HCT116 (cell line): ENCODE measurements around the gene ZNRF2. TPM values are rescaled to one million over a fixed set of nuclear protein-coding genes. Genes with fewer than 3 reads are reported as not detected.

Experiments
- ATAC-seq: fragments of 200-7000 bp; cut with Tn5 transposase; 2 replicates; pipeline ENCODE4 v1.9.1; 2020; ENCODE audit warnings: mild to moderate bottlenecking, moderate library complexity
- BruUV-seq: library from RNA; stranded (reverse); fragments of 400-500 nt; replicated peaks from 2 replicates; lab custom pipeline; 2021; lab: Mats Ljungman, UMichigan
- CTCF ChIA-PET: fragments of 300-600 bp; sonication (Branson Sonifier 250); formaldehyde crosslinking; loops from one replicate; lab custom pipeline; 2021; ENCODE audit warnings: antibody characterized with exemption; lab: Charles Lee
- POLR2A ChIA-PET: fragments of 300-600, 350-600 bp; sonication (Branson Sonifier 250); formaldehyde crosslinking; loops from one replicate; lab custom pipeline; 2021; ENCODE audit warnings: antibody characterized with exemption; lab: Charles Lee
- RAD21 ChIA-PET, 2 experiments: fragments of 300-600 bp; sonication (Branson Sonifier 250); formaldehyde crosslinking; loops; one replicate each; lab custom pipeline; 2023; ENCODE audit warnings: low total read pairs in 2 of 2; ENCODE audit not compliant: uncharacterized antibody in 2 of 2, unreplicated experiment in 2 of 2, low non-redundant PET in 1 of 2; lab: Charles Lee
- DNase-seq: peaks from one replicate; pipeline ENCODE4 v3.0.0-alpha.2; 2010; ENCODE audit warnings: low read depth, low spot score
- H2AFZ ChIP-seq: fragments of 200-600 bp; shearing (Covaris generic), sonication (generic); 2 replicates; pipeline ENCODE4 v1.6.1; 2017; ENCODE audit warnings: low read depth, mixed run types, mixed read lengths, antibody characterized with exemption, low read length; ENCODE audit not compliant: poor library complexity, severe bottlenecking
- H3K27ac ChIP-seq: 2 replicates; pipeline ENCODE4 v1.5.1; 2012; ENCODE audit warnings: low read depth, low read length
- H3K27me3 ChIP-seq: fragments of 200-600 bp; sonication (generic); 2 replicates; pipeline ENCODE4 v1.6.1; 2016; ENCODE audit warnings: mixed run types, low read length, mixed read lengths; ENCODE audit not compliant: insufficient read depth
- H3K36me3 ChIP-seq, 2 experiments: fragments of 200-500 bp in 1 of 2; fragments of 200-600 bp in 1 of 2; sonication (Bioruptor generic) in 1 of 2; sonication (generic) in 1 of 2; 2 replicates each; pipeline versions ENCODE4 v1.5.1 to v1.6.1; 2014 to 2016; ENCODE audit warnings: low read length in 2 of 2, inconsistent platforms in 1 of 2, mixed read lengths in 1 of 2, mixed run types in 1 of 2; ENCODE audit not compliant: insufficient read depth in 2 of 2, control insufficient read depth in 1 of 2
- H3K4me1 ChIP-seq, 2 experiments: fragments of 200-600 bp in 1 of 2; sonication (generic) in 1 of 2; 2 replicates each; pipeline versions ENCODE4 v1.5.1 to v1.6.1; 2012 to 2017; ENCODE audit warnings: low read length in 2 of 2, inconsistent platforms in 1 of 2, mild to moderate bottlenecking in 1 of 2, mixed read lengths in 1 of 2, mixed run types in 1 of 2, moderate library complexity in 1 of 2; ENCODE audit not compliant: insufficient read depth in 2 of 2, control insufficient read depth in 1 of 2
- H3K4me2 ChIP-seq: fragments of 200-600 bp; sonication (generic); 2 replicates; pipeline ENCODE4 v1.6.1; 2017; ENCODE audit warnings: mixed run types, low read length, mixed read lengths
- H3K4me3 ChIP-seq, 2 experiments: fragments of 200-600 bp in 1 of 2; sonication (generic) in 1 of 2; replicated peaks in 1 of 2; 2 replicates each; pipeline ENCODE4 v1.5.1; 2011 to 2016; ENCODE audit warnings: low read length in 2 of 2, control low read depth in 1 of 2, low read depth in 1 of 2, mild to moderate bottlenecking in 1 of 2, mixed read lengths in 1 of 2, mixed run types in 1 of 2
- H3K79me2 ChIP-seq: fragments of 200-600 bp; sonication (generic); 2 replicates; pipeline ENCODE4 v1.6.1; 2017; ENCODE audit warnings: mild to moderate bottlenecking, mixed run types, low read length, moderate library complexity, mixed read lengths; ENCODE audit not compliant: insufficient read depth
- H3K9ac ChIP-seq: fragments of 200-600 bp; sonication (generic); 2 replicates; pipeline ENCODE4 v1.6.1; 2016; ENCODE audit warnings: low read length, mixed read lengths
- H3K9me2 ChIP-seq: fragments of 200-600 bp; sonication (generic), shearing (Covaris generic); 2 replicates; pipeline ENCODE4 v1.6.1; 2017; ENCODE audit warnings: mixed run types, mild to moderate bottlenecking, moderate library complexity; ENCODE audit not compliant: insufficient read depth
- H3K9me3 ChIP-seq, 2 experiments: fragments of 200-500 bp in 1 of 2; fragments of 200-600 bp in 1 of 2; sonication (Bioruptor generic) in 1 of 2; sonication (generic) in 1 of 2; 2 replicates each; pipeline ENCODE4 v1.6.1; 2014 to 2017; ENCODE audit warnings: low read length in 2 of 2, mixed read lengths in 2 of 2, inconsistent platforms in 1 of 2, low read depth in 1 of 2, mild to moderate bottlenecking in 1 of 2, mixed run types in 1 of 2, moderate library complexity in 1 of 2; ENCODE audit not compliant: control insufficient read depth in 1 of 2, insufficient read depth in 1 of 2
- H4K20me1 ChIP-seq: fragments of 200-600 bp; sonication (generic), shearing (Covaris generic); 2 replicates; pipeline ENCODE4 v1.6.1; 2017; ENCODE audit warnings: mixed run types, mild to moderate bottlenecking, moderate library complexity; ENCODE audit not compliant: insufficient read depth
- EZH2 ChIP-seq: fragments of 200-600 bp; sonication (generic); IDR thresholded peaks from 2 replicates; pipeline ENCODE4 v1.6.1; 2017; ENCODE audit warnings: antibody characterized with exemption, mixed run types
- FOSL1 ChIP-seq: IDR thresholded peaks from 2 replicates; pipeline ENCODE4 v1.6.1; 2012; ENCODE audit warnings: low read depth
- SIN3A ChIP-seq: IDR thresholded peaks from 2 replicates; pipeline ENCODE4 v1.6.1; 2012; ENCODE audit warnings: low read depth
- SRF ChIP-seq: IDR thresholded peaks from 2 replicates; pipeline ENCODE4 v1.6.1; 2012; ENCODE audit warnings: low read depth
- TCF7L2 ChIP-seq: IDR thresholded peaks from 2 replicates; pipeline ENCODE4 v1.7.0; 2011; ENCODE audit warnings: borderline replicate concordance, inconsistent platforms; ENCODE audit not compliant: insufficient read depth, insufficient read length; ENCODE audit errors: extremely low read depth
- ZNF274 ChIP-seq: fragments of 200-500 bp; sonication (Bioruptor generic); IDR thresholded peaks from 2 replicates; pipeline ENCODE4 v1.6.1; 2014; ENCODE audit warnings: mild to moderate bottlenecking, low read depth, low read length, inconsistent platforms
- intact Hi-C: fragments of 100-400 bp; cut with micrococcal nuclease; formaldehyde crosslinking; loops from 2 replicates; pipeline ENCODE4 v1.10.0; 2022
- total RNA-seq: library from RNA; stranded (reverse); gene quantifications from one replicate; pipeline ENCODE4 v1.2.1, GENCODE V29; 2021; ENCODE audit not compliant: unreplicated experiment
- TF ChIP-seq, protein P1 (sequence below), 3 experiments: fragments of 200-600 bp in 1 of 3; sonication (generic) in 1 of 3; IDR thresholded peaks in 2 of 3; conservative IDR thresholded peaks in 1 of 3; 2 replicates each; pipeline ENCODE4 v1.5.1; 2012 to 2017; ENCODE audit warnings: low read depth in 2 of 3, low read length in 2 of 3, antibody characterized with exemption in 1 of 3, borderline replicate concordance in 1 of 3, control low read depth in 1 of 3, mild to moderate bottlenecking in 1 of 3, mixed read lengths in 1 of 3, mixed run types in 1 of 3, moderate library complexity in 1 of 3; ENCODE audit not compliant: insufficient read depth in 1 of 3
- TF ChIP-seq, protein P2 (sequence below): IDR thresholded peaks from 2 replicates; pipeline ENCODE4 v1.6.1; 2012; ENCODE audit warnings: low read depth

The ZNRF2 gene
- total RNA-seq, 1 experiment from 2014 or later: 10.2 TPM

DNA sequence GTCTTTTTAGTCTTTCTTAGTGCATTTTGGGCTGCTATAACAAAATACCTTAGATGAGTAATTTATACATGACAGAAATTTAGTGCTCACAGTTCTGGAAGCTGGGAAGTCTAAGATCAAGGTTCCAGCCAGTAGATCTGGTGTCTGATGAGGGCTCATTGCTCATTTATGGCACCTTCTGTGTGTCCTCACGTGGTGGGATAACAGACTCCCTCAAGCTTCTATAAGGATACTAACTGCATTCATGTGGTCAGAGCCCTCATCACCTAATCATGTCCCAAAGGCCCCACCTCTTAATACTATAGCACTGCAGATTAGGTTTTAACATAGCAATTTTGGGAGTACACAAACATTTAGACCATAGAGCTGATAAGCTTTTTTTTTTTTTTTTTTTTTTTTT lies 80.4 kb downstream of the ZNRF2 start:
- BruUV-seq: no TSS peak

More for the DNA sequence above, 80.4 kb downstream of the ZNRF2 start:
- Histone ChIP-seq H2AFZ (no peak overlapping the region), H3K9ac (no peak overlapping the region), H3K9me2 (no peaks in the 10 kb centered on the region), H3K4me1 (no peaks in the 10 kb centered on the region), H3K79me2 (no peaks in the 10 kb centered on the region), H3K4me2 (no peak overlapping the region), H3K36me3 (no peaks in the 10 kb centered on the region), H3K4me3 (no peak overlapping the region), H3K9me3 (no peaks in the 10 kb centered on the region), H3K27ac (no peak overlapping the region)
- ATAC-seq: no peak
- POLR2A ChIA-PET: no interaction called here
- CTCF ChIA-PET: interaction anchor here (1.2 kb wide), 1 partner anchor 12 kb away, joined by 3 read pairs; no protein-coding TSS in a partner anchor
- TF ChIP-seq EZH2: no peak
- TF ChIP-seq, protein P1, sequence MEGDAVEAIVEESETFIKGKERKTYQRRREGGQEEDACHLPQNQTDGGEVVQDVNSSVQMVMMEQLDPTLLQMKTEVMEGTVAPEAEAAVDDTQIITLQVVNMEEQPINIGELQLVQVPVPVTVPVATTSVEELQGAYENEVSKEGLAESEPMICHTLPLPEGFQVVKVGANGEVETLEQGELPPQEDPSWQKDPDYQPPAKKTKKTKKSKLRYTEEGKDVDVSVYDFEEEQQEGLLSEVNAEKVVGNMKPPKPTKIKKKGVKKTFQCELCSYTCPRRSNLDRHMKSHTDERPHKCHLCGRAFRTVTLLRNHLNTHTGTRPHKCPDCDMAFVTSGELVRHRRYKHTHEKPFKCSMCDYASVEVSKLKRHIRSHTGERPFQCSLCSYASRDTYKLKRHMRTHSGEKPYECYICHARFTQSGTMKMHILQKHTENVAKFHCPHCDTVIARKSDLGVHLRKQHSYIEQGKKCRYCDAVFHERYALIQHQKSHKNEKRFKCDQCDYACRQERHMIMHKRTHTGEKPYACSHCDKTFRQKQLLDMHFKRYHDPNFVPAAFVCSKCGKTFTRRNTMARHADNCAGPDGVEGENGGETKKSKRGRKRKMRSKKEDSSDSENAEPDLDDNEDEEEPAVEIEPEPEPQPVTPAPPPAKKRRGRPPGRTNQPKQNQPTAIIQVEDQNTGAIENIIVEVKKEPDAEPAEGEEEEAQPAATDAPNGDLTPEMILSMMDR (IDR thresholded peaks at IDR 0.05 in 2 of 3, conservative IDR thresholded peaks at IDR 0.05 in 1 of 3; ENCODE audit: borderline replicate concordance in 1 of 3, insufficient read depth in 1 of 3, low read depth in 2 of 3, low read length in 2 of 3): no peak
- no peak for TF ChIP-seq SRF
- TF ChIP-seq FOSL1: no peak
- no peak for TF ChIP-seq TCF7L2
- TF ChIP-seq ZNF274: no peak
- TF ChIP-seq, protein P2, sequence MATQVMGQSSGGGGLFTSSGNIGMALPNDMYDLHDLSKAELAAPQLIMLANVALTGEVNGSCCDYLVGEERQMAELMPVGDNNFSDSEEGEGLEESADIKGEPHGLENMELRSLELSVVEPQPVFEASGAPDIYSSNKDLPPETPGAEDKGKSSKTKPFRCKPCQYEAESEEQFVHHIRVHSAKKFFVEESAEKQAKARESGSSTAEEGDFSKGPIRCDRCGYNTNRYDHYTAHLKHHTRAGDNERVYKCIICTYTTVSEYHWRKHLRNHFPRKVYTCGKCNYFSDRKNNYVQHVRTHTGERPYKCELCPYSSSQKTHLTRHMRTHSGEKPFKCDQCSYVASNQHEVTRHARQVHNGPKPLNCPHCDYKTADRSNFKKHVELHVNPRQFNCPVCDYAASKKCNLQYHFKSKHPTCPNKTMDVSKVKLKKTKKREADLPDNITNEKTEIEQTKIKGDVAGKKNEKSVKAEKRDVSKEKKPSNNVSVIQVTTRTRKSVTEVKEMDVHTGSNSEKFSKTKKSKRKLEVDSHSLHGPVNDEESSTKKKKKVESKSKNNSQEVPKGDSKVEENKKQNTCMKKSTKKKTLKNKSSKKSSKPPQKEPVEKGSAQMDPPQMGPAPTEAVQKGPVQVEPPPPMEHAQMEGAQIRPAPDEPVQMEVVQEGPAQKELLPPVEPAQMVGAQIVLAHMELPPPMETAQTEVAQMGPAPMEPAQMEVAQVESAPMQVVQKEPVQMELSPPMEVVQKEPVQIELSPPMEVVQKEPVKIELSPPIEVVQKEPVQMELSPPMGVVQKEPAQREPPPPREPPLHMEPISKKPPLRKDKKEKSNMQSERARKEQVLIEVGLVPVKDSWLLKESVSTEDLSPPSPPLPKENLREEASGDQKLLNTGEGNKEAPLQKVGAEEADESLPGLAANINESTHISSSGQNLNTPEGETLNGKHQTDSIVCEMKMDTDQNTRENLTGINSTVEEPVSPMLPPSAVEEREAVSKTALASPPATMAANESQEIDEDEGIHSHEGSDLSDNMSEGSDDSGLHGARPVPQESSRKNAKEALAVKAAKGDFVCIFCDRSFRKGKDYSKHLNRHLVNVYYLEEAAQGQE: no peak
- no peak for TF ChIP-seq SIN3A
- TF ChIP-seq, all 23 proteins: peak for 0
- RAD21 ChIA-PET: no interaction called here
- Histone ChIP-seq H4K20me1 (no peaks in the 10 kb centered on the region), H3K27me3 (no peaks in the 10 kb centered on the region)
- intact Hi-C loops: no loop called here
- no peak for DNase-seq
